Measurements from ENCODE around the gene AIP.

GRCh38 chr11:67438158-67438902, 44.5 kb upstream of the AIP start:
- TF ChIP-seq CTCF (IDR thresholded peaks at IDR 0.05) (no peak), POLR2A (IDR thresholded peaks at IDR 0.05) (no peak), POLR2AphosphoS5 (IDR thresholded peaks at IDR 0.05; ENCODE audit: insufficient read depth in 1 of 2, low read depth in 1 of 2) (no peak)
